ENCODE data around the gene TBC1D22A. TPM values are rescaled to one million over a fixed set of nuclear protein-coding genes. Genes with fewer than 3 reads are reported as not detected.

The TBC1D22A gene
- total RNA-seq, 1 donor from 2014 or later: 18.9 TPM

DNA sequence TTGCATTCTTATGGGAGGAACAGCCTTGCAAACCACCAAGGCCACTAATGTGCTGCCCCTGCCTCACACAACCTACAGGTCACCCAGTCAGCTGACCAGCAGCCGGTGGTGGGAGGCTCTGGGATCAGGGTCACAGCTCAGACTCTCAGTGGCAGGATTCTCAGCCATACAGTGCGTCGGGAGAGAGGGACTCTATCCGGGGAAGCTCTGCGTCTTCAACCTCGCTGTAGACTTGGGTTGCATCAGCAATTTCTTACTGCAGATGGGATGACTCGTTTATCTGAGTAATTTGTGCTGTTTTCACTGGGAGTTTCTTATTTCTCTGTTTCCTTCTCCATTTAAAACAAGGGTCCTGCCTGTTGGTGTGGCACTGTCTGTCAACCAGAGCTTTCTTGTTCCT is 257.7 kb downstream of the TBC1D22A start:
- Mint-ChIP-seq H3K27me3 (ENCODE audit: low read depth) (no peaks in the 10 kb centered on the region), H3K27ac (ENCODE audit: unreplicated experiment) (no peak overlapping the region), H3K9me3 (ENCODE audit: low read depth) (no peaks in the 10 kb centered on the region), H3K4me1 (ENCODE audit: low read depth) (no peaks in the 10 kb centered on the region), H3K4me3 (ENCODE audit: unreplicated experiment) (no peak overlapping the region), H3K36me3 (ENCODE audit: low read depth) (peaks cover 9% of the 10 kb centered on the region)
- no peak for TF ChIP-seq CTCF (IDR thresholded peaks at IDR 0.05)
- no peak for DNase-seq (ENCODE audit: low spot score)

DNA sequence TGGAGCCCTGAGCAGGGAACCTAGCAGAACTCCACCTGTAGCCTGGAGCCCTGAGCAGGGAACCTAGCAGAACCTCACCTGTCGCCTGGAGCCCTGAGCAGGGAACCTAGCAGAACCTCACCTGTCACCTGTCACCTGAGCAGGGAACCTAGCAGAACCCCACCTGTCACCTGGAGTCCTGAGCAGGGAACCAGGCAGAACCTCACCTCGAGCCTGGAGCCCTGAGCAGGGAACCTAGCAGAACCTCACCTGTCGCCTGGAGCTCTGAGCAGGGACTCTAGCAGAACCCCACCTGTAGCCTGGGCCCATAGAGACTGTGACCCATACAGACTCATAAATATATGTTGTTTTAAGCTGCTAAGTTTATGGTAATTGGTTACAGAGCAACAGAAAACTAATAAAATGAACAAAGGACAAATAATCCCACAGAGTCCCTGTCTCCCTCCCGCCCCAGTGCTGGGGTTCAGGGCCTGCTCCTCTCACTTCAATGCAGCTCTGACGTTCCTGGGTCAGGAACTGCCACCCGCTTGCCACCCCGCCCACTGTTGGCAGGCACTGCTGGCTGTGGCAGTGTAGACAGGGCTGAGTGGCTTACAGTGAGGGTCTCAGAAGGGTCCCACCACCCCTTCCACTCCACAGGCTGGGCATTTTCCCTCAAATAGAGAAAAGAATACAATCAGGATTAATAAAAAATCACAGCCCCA is 259.1 kb downstream of the TBC1D22A start:
- Mint-ChIP-seq H3K36me3 (ENCODE audit: low read depth) (peaks cover 9% of the 10 kb centered on the region), H3K4me3 (ENCODE audit: unreplicated experiment) (no peak overlapping the region)
- no peak for DNase-seq (ENCODE audit: low spot score)

GRCh38 chr22:47022075-47022473 is 259.6 kb downstream of the TBC1D22A start:
- H3K27ac Mint-ChIP-seq (ENCODE audit: unreplicated experiment): no peak overlapping the region
- H3K36me3 Mint-ChIP-seq (ENCODE audit: low read depth): peaks cover 9% of the 10 kb centered on the region
- no peak overlapping the region for H3K4me3 Mint-ChIP-seq (ENCODE audit: unreplicated experiment)

More for the DNA sequence above, 259.1 kb downstream of the TBC1D22A start:
- TF ChIP-seq CTCF (IDR thresholded peaks at IDR 0.05): no peak
- no peaks in the 10 kb centered on the region for H3K27me3 Mint-ChIP-seq (ENCODE audit: low read depth)
- H3K27ac Mint-ChIP-seq (ENCODE audit: unreplicated experiment): no peak overlapping the region
- no peaks in the 10 kb centered on the region for H3K4me1 Mint-ChIP-seq (ENCODE audit: low read depth)
- H3K9me3 Mint-ChIP-seq (ENCODE audit: low read depth): no peaks in the 10 kb centered on the region

DNA sequence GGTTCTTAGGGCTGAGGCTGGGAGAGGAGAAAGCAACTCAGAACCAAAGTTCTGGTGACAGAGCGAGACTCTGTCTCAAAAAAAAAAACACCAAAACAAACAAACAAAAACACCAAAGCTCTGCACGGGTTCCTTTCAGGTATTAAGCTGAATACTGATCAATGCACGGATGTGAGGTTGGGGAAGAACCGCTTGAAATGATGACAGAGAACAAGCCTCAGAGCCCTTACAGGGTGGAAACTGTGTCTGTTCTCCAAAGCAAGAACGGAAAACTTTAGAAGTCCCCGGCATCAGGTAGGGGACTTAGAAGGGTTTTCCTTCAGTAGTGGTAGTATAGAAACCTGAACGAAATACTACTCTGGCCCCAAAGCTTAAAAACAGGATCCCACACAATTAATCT is 260.0 kb downstream of the TBC1D22A start:
- Mint-ChIP-seq H3K9me3 (ENCODE audit: low read depth) (no peaks in the 10 kb centered on the region), H3K36me3 (ENCODE audit: low read depth) (peaks cover 9% of the 10 kb centered on the region), H3K27me3 (ENCODE audit: low read depth) (no peaks in the 10 kb centered on the region), H3K4me1 (ENCODE audit: low read depth) (no peaks in the 10 kb centered on the region), H3K4me3 (ENCODE audit: unreplicated experiment) (no peak overlapping the region), H3K27ac (ENCODE audit: unreplicated experiment) (no peak overlapping the region)
- no peak for TF ChIP-seq CTCF (IDR thresholded peaks at IDR 0.05)
- no peak for DNase-seq (ENCODE audit: low spot score)

More at GRCh38 chr22:47022075-47022473, 259.6 kb downstream of the TBC1D22A start:
- no peak for TF ChIP-seq CTCF (IDR thresholded peaks at IDR 0.05)
- Mint-ChIP-seq H3K27me3 (ENCODE audit: low read depth) (no peaks in the 10 kb centered on the region), H3K4me1 (ENCODE audit: low read depth) (no peaks in the 10 kb centered on the region), H3K9me3 (ENCODE audit: low read depth) (no peaks in the 10 kb centered on the region)
- DNase-seq (ENCODE audit: low spot score): no peak

DNA sequence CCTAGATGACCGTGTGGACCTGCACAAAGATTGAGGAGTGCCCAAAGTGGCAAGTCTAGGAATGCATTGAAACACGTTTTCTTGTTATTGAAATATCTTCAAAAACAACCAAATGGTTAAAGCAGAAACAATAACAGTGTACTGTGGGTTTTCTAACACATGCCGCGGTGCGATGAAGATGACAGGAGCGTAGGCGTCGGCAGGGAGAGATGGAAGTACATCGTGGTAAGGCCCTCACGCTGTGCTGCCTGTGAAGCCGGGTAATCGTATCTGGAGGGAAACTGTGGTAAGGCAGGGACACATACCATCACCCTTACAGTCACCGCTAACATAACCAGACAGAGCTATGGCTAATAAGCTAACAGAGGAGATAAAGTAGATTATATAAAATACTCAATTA is 261.4 kb downstream of the TBC1D22A start:
- Mint-ChIP-seq H3K27ac (ENCODE audit: unreplicated experiment) (no peak overlapping the region), H3K4me1 (ENCODE audit: low read depth) (no peaks in the 10 kb centered on the region), H3K4me3 (ENCODE audit: unreplicated experiment) (no peak overlapping the region), H3K36me3 (ENCODE audit: low read depth) (peaks cover 9% of the 10 kb centered on the region), H3K27me3 (ENCODE audit: low read depth) (no peaks in the 10 kb centered on the region), H3K9me3 (ENCODE audit: low read depth) (no peaks in the 10 kb centered on the region)
- DNase-seq (ENCODE audit: low spot score): no peak
- no peak for TF ChIP-seq CTCF (IDR thresholded peaks at IDR 0.05)
